CD4-positive, alpha-beta T cell treated with Interleukin-10 for 1 hour (primary cell): ENCODE measurements around the gene SLC6A12.

ENCODE experiments used
- DNase-seq: peaks from one replicate; pipeline ENCODE4 v3.0.0-alpha.2; 2020

Gene SLC6A12

GRCh38 chr12:213527-213932 is 427 bp downstream of the SLC6A12 start:
- no peak for DNase-seq

GRCh38 chr12:212715-213526 is 1.0 kb downstream of the SLC6A12 start:
- DNase-seq, result no peak

- DNase-seq, result no peak
Measured at GRCh38 chr12:212415-212714, 1.6 kb downstream of the SLC6A12 start.

- DNase-seq, result no peak
Measured at GRCh38 chr12:211639-212414, 2.1 kb downstream of the SLC6A12 start.

GRCh38 chr12:211142-211465 is 2.9 kb downstream of the SLC6A12 start:
- DNase-seq, result no peak

- DNase-seq, result no peak
Measured at GRCh38 chr12:210277-211141, 3.4 kb downstream of the SLC6A12 start.

GRCh38 chr12:209851-210250 is 4.1 kb downstream of the SLC6A12 start:
- no peak for DNase-seq

GRCh38 chr12:209246-209645 is 4.7 kb downstream of the SLC6A12 start:
- DNase-seq, result no peak

GRCh38 chr12:208813-209212 is 5.1 kb downstream of the SLC6A12 start:
- DNase-seq, result no peak

GRCh38 chr12:207804-208203 is 6.2 kb downstream of the SLC6A12 start:
- DNase-seq, result no peak

- no peak for DNase-seq
Measured at GRCh38 chr12:206746-207440, 7.1 kb downstream of the SLC6A12 start.

GRCh38 chr12:205026-205425 is 8.9 kb downstream of the SLC6A12 start:
- no peak for DNase-seq

GRCh38 chr12:204261-204678 is 9.7 kb downstream of the SLC6A12 start:
- no peak for DNase-seq

- DNase-seq, result no peak
Measured at GRCh38 chr12:203462-204260, 10.3 kb downstream of the SLC6A12 start.

GRCh38 chr12:203074-203461 is 10.9 kb downstream of the SLC6A12 start:
- DNase-seq, result no peak

- no peak for DNase-seq
Measured at GRCh38 chr12:202081-202731, 11.8 kb downstream of the SLC6A12 start.

- DNase-seq, result no peak
Measured at GRCh38 chr12:201361-201760, 12.6 kb downstream of the SLC6A12 start.

- no peak for DNase-seq
Measured at GRCh38 chr12:198705-199104, 15.3 kb downstream of the SLC6A12 start.

- DNase-seq, result no peak
Measured at GRCh38 chr12:197911-198695, 15.9 kb downstream of the SLC6A12 start.

- DNase-seq, result no peak
Measured at GRCh38 chr12:197347-197746, 16.6 kb downstream of the SLC6A12 start.

- DNase-seq, result no peak
Measured at GRCh38 chr12:196436-196835, 17.5 kb downstream of the SLC6A12 start.
